Urinary bladder (tissue), 4 donors: ENCODE data around the gene DOCK4. TPM values are rescaled to one million over a fixed set of nuclear protein-coding genes. Genes with fewer than 3 reads are reported as not detected.

ENCODE experiments used
- DNase-seq: peaks from one replicate; pipeline ENCODE4 v3.0.0-alpha.2; 2015; ENCODE audit errors: extremely low spot score
- H3K27ac ChIP-seq: one replicate; pipeline ENCODE4 v1.5.1; 2013; ENCODE audit warnings: low read depth, mild to moderate bottlenecking, moderate library complexity
- H3K36me3 ChIP-seq: one replicate; pipeline ENCODE4 v1.6.1; 2013; ENCODE audit warnings: mild to moderate bottlenecking, moderate library complexity; ENCODE audit not compliant: insufficient read depth
- H3K4me1 ChIP-seq: one replicate; pipeline ENCODE4 v1.6.1; 2013; ENCODE audit warnings: mild to moderate bottlenecking, moderate library complexity; ENCODE audit not compliant: insufficient read depth
- H3K4me3 ChIP-seq: one replicate; pipeline ENCODE4 v1.5.1; 2013; ENCODE audit warnings: low read depth, low read length
- WGBS: extraction: QIAGEN DNeasy Blood & Tissue Kit; methylation state at CpG from one replicate; pipeline ENCODE4 v1.1.7; 2013; 5-methylcytosine and 5-hydroxymethylcytosine counted together
- polyA plus RNA-seq: library from polyadenylated mRNA; stranded (reverse); fragments of 200-250 nt; gene quantifications from one replicate; pipeline ENCODE4 v1.2.3, GENCODE V29; 2013
- total RNA-seq: library from RNA; depleted of rRNA; stranded (reverse); fragments of >200 nt; gene quantifications from one replicate; pipeline ENCODE4 v1.2.3, GENCODE V29; 2014
- donor health status: healthy with polysubstance abuse.
- donor health status: healthy.

DOCK4 gene
- total and polyA plus RNA-seq, 2 donors = 5.9 to 46.5 TPM

GRCh38 chr7:112122144-112122543 lies 84.1 kb downstream of the DOCK4 start:
- no peak for DNase-seq

GRCh38 chr7:112121318-112121717 lies 84.9 kb downstream of the DOCK4 start:
- Histone ChIP-seq H3K27ac (no peak overlapping the region), H3K4me1 (no peaks in the 10 kb centered on the region), H3K4me3 (no peak overlapping the region), H3K36me3 (no peaks in the 10 kb centered on the region)
- no peak for DNase-seq
- WGBS = 83% methylated on average over 3 of the region's 3 CpGs

More at GRCh38 chr7:112122144-112122543, 84.1 kb downstream of the DOCK4 start:
- Histone ChIP-seq H3K4me1 (no peaks in the 10 kb centered on the region), H3K27ac (no peak overlapping the region), H3K4me3 (no peak overlapping the region), H3K36me3 (no peaks in the 10 kb centered on the region)

- whole genome bisulfite sequencing = 90% methylated on average over 1 of the region's 1 CpG
- Histone ChIP-seq H3K36me3 (no peaks in the 10 kb centered on the region), H3K4me1 (no peaks in the 10 kb centered on the region), H3K4me3 (no peak overlapping the region), H3K27ac (no peak overlapping the region)
- DNase-seq = no peak
Observed at GRCh38 chr7:112120696-112121217, 85.4 kb downstream of the DOCK4 start.

GRCh38 chr7:112118581-112119566 lies 87.3 kb downstream of the DOCK4 start:
- Histone ChIP-seq H3K4me1 (no peaks in the 10 kb centered on the region), H3K36me3 (no peaks in the 10 kb centered on the region), H3K4me3 (no peak overlapping the region), H3K27ac (no peak overlapping the region)
- WGBS = 84% methylated on average over 9 of the region's 9 CpGs
- no peak for DNase-seq

- Histone ChIP-seq H3K36me3 (no peaks in the 10 kb centered on the region), H3K4me3 (no peak overlapping the region), H3K4me1 (no peaks in the 10 kb centered on the region), H3K27ac (no peak overlapping the region)
- WGBS = 95% methylated on average over 1 of the region's 1 CpG
- DNase-seq = no peak
Observed at GRCh38 chr7:112116894-112117293, 89.3 kb downstream of the DOCK4 start.

GRCh38 chr7:112116358-112116757 lies 89.8 kb downstream of the DOCK4 start:
- Histone ChIP-seq H3K4me3 (no peak overlapping the region), H3K27ac (no peak overlapping the region), H3K36me3 (no peaks in the 10 kb centered on the region), H3K4me1 (no peaks in the 10 kb centered on the region)
- WGBS = 96% methylated on average over 2 of the region's 2 CpGs
- DNase-seq = no peak

GRCh38 chr7:112115880-112116279 lies 90.3 kb downstream of the DOCK4 start:
- Histone ChIP-seq H3K4me3 (no peak overlapping the region), H3K4me1 (no peaks in the 10 kb centered on the region), H3K27ac (no peak overlapping the region), H3K36me3 (no peaks in the 10 kb centered on the region)
- no peak for DNase-seq
- WGBS = 100% methylated on average over 1 of the region's 1 CpG

- Histone ChIP-seq H3K4me3 (no peak overlapping the region), H3K27ac (no peak overlapping the region)
Observed at GRCh38 chr7:112113913-112114575, 92.2 kb downstream of the DOCK4 start.

GRCh38 chr7:112112822-112113255 lies 93.4 kb downstream of the DOCK4 start:
- H3K27ac ChIP-seq = no peak overlapping the region
- no peak for DNase-seq
- no peaks in the 10 kb centered on the region for H3K36me3 ChIP-seq
- no peak overlapping the region for H3K4me3 ChIP-seq
- H3K4me1 ChIP-seq = no peaks in the 10 kb centered on the region
- WGBS = 40% methylated on average over 5 of the region's 5 CpGs

More at GRCh38 chr7:112113913-112114575, 92.2 kb downstream of the DOCK4 start:
- no peaks in the 10 kb centered on the region for H3K4me1 ChIP-seq
- H3K36me3 ChIP-seq = no peaks in the 10 kb centered on the region
- no peak for DNase-seq
- WGBS = 94% methylated on average over 1 of the region's 1 CpG

GRCh38 chr7:112110651-112111050 lies 95.5 kb downstream of the DOCK4 start:
- Histone ChIP-seq H3K27ac (no peak overlapping the region), H3K36me3 (no peaks in the 10 kb centered on the region), H3K4me1 (no peaks in the 10 kb centered on the region), H3K4me3 (no peak overlapping the region)
- no peak for DNase-seq
- WGBS = 98% methylated on average over 7 of the region's 7 CpGs

GRCh38 chr7:112110175-112110574 lies 96.0 kb downstream of the DOCK4 start:
- H3K4me1 ChIP-seq = no peaks in the 10 kb centered on the region
- H3K27ac ChIP-seq = no peak overlapping the region
- H3K36me3 ChIP-seq = no peaks in the 10 kb centered on the region
- no peak for DNase-seq
- 83% methylated on average over 2 of the region's 2 CpGs for whole genome bisulfite sequencing
- no peak overlapping the region for H3K4me3 ChIP-seq

GRCh38 chr7:112108981-112109380 lies 97.2 kb downstream of the DOCK4 start:
- 85% methylated on average over 2 of the region's 2 CpGs for WGBS
- Histone ChIP-seq H3K27ac (no peak overlapping the region), H3K4me1 (no peaks in the 10 kb centered on the region), H3K4me3 (no peak overlapping the region), H3K36me3 (no peaks in the 10 kb centered on the region)
- no peak for DNase-seq

GRCh38 chr7:112105584-112106530 lies 100.3 kb downstream of the DOCK4 start:
- H3K4me1 ChIP-seq = no peaks in the 10 kb centered on the region
- DNase-seq = no peak
- H3K36me3 ChIP-seq = no peaks in the 10 kb centered on the region
- no peak overlapping the region for H3K4me3 ChIP-seq
- no peak overlapping the region for H3K27ac ChIP-seq
- 80% methylated on average over 8 of the region's 8 CpGs for WGBS
